RKO (cell line): ENCODE measurements around the gene ZNRF4.
"Not testable (repeated sequence)": the region's sequence is repeated elsewhere in the genome, so short reads cannot be mapped to it uniquely, and the experiment has no call there.

Experiments
- DNase-seq: peaks from one replicate; pipeline ENCODE4 v3.0.0-alpha.2; 2016; ENCODE audit warnings: low spot score

The ZNRF4 gene

GRCh38 chr19:5455367-5456129 lies at the start of gene ZNRF4:
Gene ZNRF4, plus strand, starts transcription at chr19:5455417. Its CDS starts 75 bp downstream, at chr19:5455492.
- no peak for DNase-seq

GRCh38 chr19:5406198-5406597 lies 49.0 kb upstream of the ZNRF4 start:
- not testable (repeated sequence) for DNase-seq

- DNase-seq = no peak
Measured at GRCh38 chr19:5406816-5407215, 48.4 kb upstream of the ZNRF4 start.

GRCh38 chr19:5407356-5407755 lies 47.9 kb upstream of the ZNRF4 start:
- peak; percentile 11 for DNase-seq

- no peak for DNase-seq
Measured at GRCh38 chr19:5417495-5418436, 37.5 kb upstream of the ZNRF4 start.

- no peak for DNase-seq
Measured at GRCh38 chr19:5418677-5419076, 36.5 kb upstream of the ZNRF4 start.

GRCh38 chr19:5420953-5421352 lies 34.3 kb upstream of the ZNRF4 start:
- DNase-seq = no peak

GRCh38 chr19:5423567-5424125 lies 31.6 kb upstream of the ZNRF4 start:
- DNase-seq = no peak

GRCh38 chr19:5424192-5424973 lies 30.8 kb upstream of the ZNRF4 start:
- no peak for DNase-seq

GRCh38 chr19:5425260-5425659 lies 30.0 kb upstream of the ZNRF4 start:
- DNase-seq = no peak

- DNase-seq = no peak
Measured at GRCh38 chr19:5430237-5430636, 25.0 kb upstream of the ZNRF4 start.

- DNase-seq = no peak
Measured at GRCh38 chr19:5432687-5433086, 22.5 kb upstream of the ZNRF4 start.

GRCh38 chr19:5434351-5434917 lies 20.8 kb upstream of the ZNRF4 start:
- no peak for DNase-seq

GRCh38 chr19:5434970-5435641 lies 20.1 kb upstream of the ZNRF4 start:
- DNase-seq = peak; percentile 78

GRCh38 chr19:5435642-5436017 lies 19.6 kb upstream of the ZNRF4 start:
- DNase-seq = no peak

- no peak for DNase-seq
Measured at GRCh38 chr19:5436106-5436947, 18.9 kb upstream of the ZNRF4 start.

GRCh38 chr19:5436948-5437306 lies 18.3 kb upstream of the ZNRF4 start:
- no peak for DNase-seq

GRCh38 chr19:5438756-5439155 lies 16.5 kb upstream of the ZNRF4 start:
- DNase-seq = not testable (repeated sequence)

- no peak for DNase-seq
Measured at GRCh38 chr19:5439452-5439851, 15.8 kb upstream of the ZNRF4 start.

GRCh38 chr19:5440299-5440698 lies 14.9 kb upstream of the ZNRF4 start:
- no peak for DNase-seq
